ENCODE results near the gene KMT5C.

KMT5C gene

GRCh38 chr19:55347442-55348009 lies 7.8 kb downstream of the KMT5C start:
- DNase-seq (ENCODE audit: low read depth): no peak
- H3K4me3 ChIP-seq (ENCODE audit: low read depth, low read length): no peak overlapping the region
- TF ChIP-seq POLR2A (IDR thresholded peaks at IDR 0.05; ENCODE audit: extremely low read depth, insufficient read length) (no peak), MAX (IDR thresholded peaks at IDR 0.05; ENCODE audit: low read depth, low read length) (no peak), CTCF (IDR thresholded peaks at IDR 0.05; ENCODE audit: low read depth, low read length) (no peak), MYC (IDR thresholded peaks at IDR 0.05; ENCODE audit: low read depth, low read length) (no peak)

GRCh38 chr19:55348317-55349034 lies 8.8 kb downstream of the KMT5C start:
- TF ChIP-seq MAX (IDR thresholded peaks at IDR 0.05; ENCODE audit: low read depth, low read length): no peak
- TF ChIP-seq MYC (IDR thresholded peaks at IDR 0.05; ENCODE audit: low read depth, low read length): no peak
- no peak for TF ChIP-seq CTCF (IDR thresholded peaks at IDR 0.05; ENCODE audit: low read depth, low read length)
- no peak for TF ChIP-seq POLR2A (IDR thresholded peaks at IDR 0.05; ENCODE audit: extremely low read depth, insufficient read length)
- DNase-seq (ENCODE audit: low read depth): no peak
- H3K4me3 ChIP-seq (ENCODE audit: low read depth, low read length): no peak overlapping the region

- no peak for DNase-seq (ENCODE audit: low read depth)
- TF ChIP-seq MYC (IDR thresholded peaks at IDR 0.05; ENCODE audit: low read depth, low read length): no peak
- no peak overlapping the region for H3K4me3 ChIP-seq (ENCODE audit: low read depth, low read length)
Observed at GRCh38 chr19:55350620-55351315, 11.1 kb downstream of the KMT5C start.

- H3K4me3 ChIP-seq (ENCODE audit: low read depth, low read length): no peak overlapping the region
- no peak for TF ChIP-seq MAX (IDR thresholded peaks at IDR 0.05; ENCODE audit: low read depth, low read length)
- TF ChIP-seq CTCF (IDR thresholded peaks at IDR 0.05; ENCODE audit: low read depth, low read length): no peak
- no peak for TF ChIP-seq MYC (IDR thresholded peaks at IDR 0.05; ENCODE audit: low read depth, low read length)
- TF ChIP-seq POLR2A (IDR thresholded peaks at IDR 0.05; ENCODE audit: extremely low read depth, insufficient read length): no peak
- DNase-seq (ENCODE audit: low read depth): peak; percentile 39
Observed at GRCh38 chr19:55352040-55352439, 12.4 kb downstream of the KMT5C start.

- no peak overlapping the region for H3K4me3 ChIP-seq (ENCODE audit: low read depth, low read length)
- TF ChIP-seq MAX (IDR thresholded peaks at IDR 0.05; ENCODE audit: low read depth, low read length): no peak
- no peak for TF ChIP-seq CTCF (IDR thresholded peaks at IDR 0.05; ENCODE audit: low read depth, low read length)
- TF ChIP-seq MYC (IDR thresholded peaks at IDR 0.05; ENCODE audit: low read depth, low read length): no peak
- no peak for TF ChIP-seq POLR2A (IDR thresholded peaks at IDR 0.05; ENCODE audit: extremely low read depth, insufficient read length)
- DNase-seq (ENCODE audit: low read depth): no peak
Observed at GRCh38 chr19:55352549-55353145, 13.0 kb downstream of the KMT5C start.

- H3K4me3 ChIP-seq (ENCODE audit: low read depth, low read length): no peak overlapping the region
- TF ChIP-seq CTCF (IDR thresholded peaks at IDR 0.05; ENCODE audit: low read depth, low read length): no peak
- no peak for TF ChIP-seq MAX (IDR thresholded peaks at IDR 0.05; ENCODE audit: low read depth, low read length)
- TF ChIP-seq POLR2A (IDR thresholded peaks at IDR 0.05; ENCODE audit: extremely low read depth, insufficient read length): no peak
- no peak for TF ChIP-seq MYC (IDR thresholded peaks at IDR 0.05; ENCODE audit: low read depth, low read length)
- no peak for DNase-seq (ENCODE audit: low read depth)
Observed at GRCh38 chr19:55353356-55353802, 13.7 kb downstream of the KMT5C start.
